ENCODE data around the gene RELN. TPM values are rescaled to one million over a fixed set of nuclear protein-coding genes. Genes with fewer than 3 reads are reported as not detected.

The RELN gene
- total RNA-seq, 4 donors from 2014 or later = 2.5 to 10.1 (median 6.5) TPM

DNA sequence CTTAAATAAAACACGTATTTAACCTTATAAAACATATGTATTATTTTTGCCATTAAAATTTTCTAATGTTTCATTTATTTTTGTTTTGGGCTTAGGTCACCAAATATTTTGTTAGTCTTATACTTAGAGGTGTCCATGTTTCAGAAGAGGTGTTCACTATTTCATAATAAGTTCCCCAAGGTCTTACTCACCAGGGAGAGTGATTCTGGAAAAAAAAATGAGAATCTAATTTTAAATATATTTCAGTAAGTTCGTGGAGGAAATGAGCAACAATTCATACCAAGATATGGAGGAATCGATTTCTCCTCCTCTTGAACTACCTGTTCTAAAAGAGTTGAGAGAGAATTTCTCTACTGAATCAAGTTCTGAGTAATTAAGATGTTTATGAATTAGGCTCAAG is 271.9 kb downstream of the RELN start:
- no peak for DNase-seq (ENCODE audit: extremely low spot score)
- no peaks in the 10 kb centered on the region for H3K9me3 ChIP-seq
- no peaks in the 10 kb centered on the region for H3K36me3 ChIP-seq
- no peak overlapping the region for H3K27ac ChIP-seq (replicated peaks in 1 of 4)
- intact Hi-C loops (cut with DNase I) = no loop called here
- no peak overlapping the region for H3K4me3 ChIP-seq
- no peaks in the 10 kb centered on the region for H3K4me1 ChIP-seq
- H3K27me3 ChIP-seq = no peaks in the 10 kb centered on the region
- TF ChIP-seq, protein P1, sequence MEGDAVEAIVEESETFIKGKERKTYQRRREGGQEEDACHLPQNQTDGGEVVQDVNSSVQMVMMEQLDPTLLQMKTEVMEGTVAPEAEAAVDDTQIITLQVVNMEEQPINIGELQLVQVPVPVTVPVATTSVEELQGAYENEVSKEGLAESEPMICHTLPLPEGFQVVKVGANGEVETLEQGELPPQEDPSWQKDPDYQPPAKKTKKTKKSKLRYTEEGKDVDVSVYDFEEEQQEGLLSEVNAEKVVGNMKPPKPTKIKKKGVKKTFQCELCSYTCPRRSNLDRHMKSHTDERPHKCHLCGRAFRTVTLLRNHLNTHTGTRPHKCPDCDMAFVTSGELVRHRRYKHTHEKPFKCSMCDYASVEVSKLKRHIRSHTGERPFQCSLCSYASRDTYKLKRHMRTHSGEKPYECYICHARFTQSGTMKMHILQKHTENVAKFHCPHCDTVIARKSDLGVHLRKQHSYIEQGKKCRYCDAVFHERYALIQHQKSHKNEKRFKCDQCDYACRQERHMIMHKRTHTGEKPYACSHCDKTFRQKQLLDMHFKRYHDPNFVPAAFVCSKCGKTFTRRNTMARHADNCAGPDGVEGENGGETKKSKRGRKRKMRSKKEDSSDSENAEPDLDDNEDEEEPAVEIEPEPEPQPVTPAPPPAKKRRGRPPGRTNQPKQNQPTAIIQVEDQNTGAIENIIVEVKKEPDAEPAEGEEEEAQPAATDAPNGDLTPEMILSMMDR (IDR thresholded peaks at IDR 0.05) = no peak
- TF ChIP-seq EP300 (IDR thresholded peaks at IDR 0.05) = no peak
- TF ChIP-seq POLR2AphosphoS5 (IDR thresholded peaks at IDR 0.05) = no peak
- no peak for TF ChIP-seq POLR2A (IDR thresholded peaks at IDR 0.05; ENCODE audit: low read depth)
- WGBS = 81% methylated on average over 3 of the region's 3 CpGs

DNA sequence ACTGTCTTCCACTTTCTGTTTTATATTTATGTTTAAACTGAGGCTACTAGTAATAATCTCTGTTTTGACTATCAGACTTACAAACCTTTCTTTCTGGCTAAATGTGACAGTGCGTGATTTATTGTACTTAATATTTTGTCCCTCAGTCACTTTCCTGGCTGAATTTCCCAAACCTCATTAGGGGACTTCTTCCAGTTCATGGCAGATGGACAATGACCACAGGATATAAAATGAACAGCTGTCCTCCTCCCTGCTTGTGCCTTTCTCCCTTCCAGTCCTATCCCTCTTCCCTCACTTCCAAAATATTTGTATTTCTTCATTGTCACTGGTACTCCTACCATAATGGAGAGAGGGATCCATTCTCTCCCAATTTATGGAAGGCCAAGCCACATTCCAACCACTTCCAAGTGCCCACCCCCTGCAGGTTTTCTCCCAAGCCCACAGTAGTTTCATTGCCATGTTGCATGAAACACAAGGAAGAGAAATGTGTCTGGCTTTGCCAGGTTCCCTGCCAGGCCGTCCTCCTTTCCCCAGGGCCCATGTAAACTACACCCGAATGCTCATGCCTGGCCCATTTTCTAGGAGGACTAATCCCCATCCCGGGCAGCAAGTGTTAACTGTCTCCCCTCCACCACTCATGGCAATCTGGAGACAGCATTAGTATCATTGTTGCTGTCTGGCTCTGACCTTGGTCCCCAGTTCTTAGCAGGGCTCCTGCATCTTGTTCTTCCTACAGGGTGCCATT is 273.9 kb downstream of the RELN start:
- WGBS = 81% methylated on average over 4 of the region's 4 CpGs
- intact Hi-C loops (cut with DNase I) = no loop called here

DNA sequence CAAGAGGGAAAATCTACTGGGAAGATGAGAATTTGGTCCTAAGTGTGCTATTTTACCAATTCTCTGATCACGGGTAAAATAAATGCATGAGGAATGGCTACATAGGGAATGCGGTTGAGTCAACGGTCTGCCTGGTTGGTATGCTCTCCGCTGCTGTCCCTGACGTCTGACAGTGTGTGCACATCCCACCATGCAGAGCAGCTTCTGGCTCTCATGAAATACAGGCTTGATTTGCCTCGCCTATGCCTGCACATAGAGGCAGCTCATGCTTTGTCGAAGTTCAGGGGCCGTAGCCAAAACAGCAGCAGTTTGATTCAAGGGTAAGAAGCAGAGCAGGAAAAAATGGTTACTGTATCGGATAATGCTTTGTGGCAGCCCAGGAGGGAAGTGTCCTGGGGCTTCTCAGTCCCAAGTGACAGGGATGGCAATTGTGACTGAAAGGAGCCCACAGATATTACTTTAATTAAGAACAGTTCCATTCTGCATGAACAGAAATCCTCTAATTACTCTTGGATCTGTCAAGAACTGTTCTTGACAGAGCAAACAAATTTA is 275.0 kb downstream of the RELN start:
- no peak for TF ChIP-seq POLR2A (IDR thresholded peaks at IDR 0.05; ENCODE audit: low read depth)
- TF ChIP-seq, protein P1 (IDR thresholded peaks at IDR 0.05) = no peak
- no peak for TF ChIP-seq EP300 (IDR thresholded peaks at IDR 0.05)
- TF ChIP-seq POLR2AphosphoS5 (IDR thresholded peaks at IDR 0.05) = no peak
- no peak for DNase-seq (ENCODE audit: extremely low spot score)
- intact Hi-C loops (cut with DNase I) = no loop called here
- Histone ChIP-seq H3K27me3 (no peaks in the 10 kb centered on the region), H3K36me3 (no peaks in the 10 kb centered on the region), H3K9me3 (no peaks in the 10 kb centered on the region), H3K27ac (replicated peaks in 1 of 4) (no peak overlapping the region), H3K4me1 (no peaks in the 10 kb centered on the region), H3K4me3 (no peak overlapping the region)
- 83% methylated on average over 9 of the region's 9 CpGs for WGBS

More for the DNA sequence above, 273.9 kb downstream of the RELN start:
- no peaks in the 10 kb centered on the region for H3K4me1 ChIP-seq
- TF ChIP-seq, protein P1 (IDR thresholded peaks at IDR 0.05) = no peak
- TF ChIP-seq EP300 (IDR thresholded peaks at IDR 0.05) (no peak), POLR2A (IDR thresholded peaks at IDR 0.05; ENCODE audit: low read depth) (no peak), POLR2AphosphoS5 (IDR thresholded peaks at IDR 0.05) (no peak)
- H3K4me3 ChIP-seq = no peak overlapping the region
- no peaks in the 10 kb centered on the region for H3K27me3 ChIP-seq
- H3K36me3 ChIP-seq = no peaks in the 10 kb centered on the region
- DNase-seq (ENCODE audit: extremely low spot score) = no peak
- H3K27ac ChIP-seq (replicated peaks in 1 of 4) = no peak overlapping the region
- H3K9me3 ChIP-seq = no peaks in the 10 kb centered on the region

DNA sequence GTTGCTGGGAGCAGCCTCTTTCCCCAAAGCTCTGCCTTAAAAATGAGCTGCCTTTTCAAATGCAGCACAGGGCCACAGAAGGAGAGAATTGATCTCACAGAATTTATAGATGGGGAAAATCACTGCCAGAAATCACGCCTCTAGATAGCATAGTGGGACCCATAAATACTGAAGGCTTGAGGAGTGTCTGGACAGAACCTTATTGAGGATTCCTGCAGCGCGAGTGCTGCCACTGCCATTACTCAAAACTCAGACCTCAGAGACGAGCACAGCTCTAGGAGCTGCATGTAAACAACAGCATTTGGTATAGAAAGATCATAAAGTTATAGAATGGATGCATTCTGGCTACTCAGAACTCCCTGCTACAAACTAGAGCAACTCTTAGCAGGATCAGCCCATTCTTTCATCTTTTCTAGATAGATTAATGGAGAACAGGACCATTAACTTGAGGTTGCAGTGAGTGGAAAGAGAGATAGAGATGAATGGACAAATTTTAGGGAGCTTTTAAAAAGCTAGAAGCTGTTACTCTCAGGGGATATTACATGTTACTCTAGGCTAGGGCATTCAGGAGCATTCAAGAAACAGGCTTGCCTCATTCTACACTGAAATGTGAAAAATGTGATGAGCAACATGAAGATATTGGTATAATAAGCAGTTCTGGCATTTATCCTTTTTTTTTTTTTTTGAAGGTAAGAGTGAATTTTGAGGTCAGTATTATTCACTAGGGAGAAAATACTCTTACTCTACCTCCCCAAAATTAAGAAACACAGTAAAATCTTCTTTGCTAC is 276.3 kb downstream of the RELN start:
- TF ChIP-seq POLR2AphosphoS5 (IDR thresholded peaks at IDR 0.05) = no peak
- TF ChIP-seq, protein P1 (IDR thresholded peaks at IDR 0.05) = no peak
- TF ChIP-seq POLR2A (IDR thresholded peaks at IDR 0.05; ENCODE audit: low read depth) = no peak
- no peak for TF ChIP-seq EP300 (IDR thresholded peaks at IDR 0.05)
- intact Hi-C loops (cut with DNase I) = no loop called here
- WGBS = 76% methylated on average over 4 of the region's 4 CpGs

More for the DNA sequence above, 276.3 kb downstream of the RELN start:
- no peaks in the 10 kb centered on the region for H3K36me3 ChIP-seq
- no peaks in the 10 kb centered on the region for H3K27me3 ChIP-seq
- no peak overlapping the region for H3K4me3 ChIP-seq
- no peak for DNase-seq (ENCODE audit: extremely low spot score)
- H3K27ac ChIP-seq (replicated peaks in 1 of 4) = no peak overlapping the region
- H3K4me1 ChIP-seq = no peaks in the 10 kb centered on the region
- H3K9me3 ChIP-seq = no peaks in the 10 kb centered on the region
